NT2/D1 (cell line): ENCODE measurements around the gene ZNF599.

ENCODE experiments used
- YY1 ChIP-seq: IDR thresholded peaks from 2 replicates; pipeline ENCODE4 v1.6.1; 2011; ENCODE audit not compliant: insufficient read length, insufficient read depth
- ZNF274 ChIP-seq: IDR thresholded peaks from 2 replicates; pipeline ENCODE4 v1.6.1; 2011; ENCODE audit warnings: mild to moderate bottlenecking, low read depth, low read length

GRCh38 chr19:34715357-34715756 lies 57.7 kb downstream of the ZNF599 start:
- no peak for TF ChIP-seq YY1
- TF ChIP-seq ZNF274: no peak
